Measurements from ENCODE around the gene REEP6.

REEP6 gene

GRCh38 chr19:1456121-1456900, 34.7 kb upstream of the REEP6 start:
- DNase-seq (ENCODE audit: low read depth in 2 of 3, low spot score in 2 of 3): no peak

- DNase-seq (ENCODE audit: low read depth in 2 of 3, low spot score in 2 of 3): no peak
These were observed 33.8 kb upstream of the REEP6 start for GRCh38 chr19:1457031-1457739.

GRCh38 chr19:1457892-1458291, 33.1 kb upstream of the REEP6 start:
- DNase-seq (ENCODE audit: low read depth in 2 of 3, low spot score in 2 of 3): no peak

GRCh38 chr19:1459479-1459878, 31.5 kb upstream of the REEP6 start:
- no peak for DNase-seq (ENCODE audit: low read depth in 2 of 3, low spot score in 2 of 3)

- DNase-seq (ENCODE audit: low read depth in 2 of 3, low spot score in 2 of 3): no peak
These were observed 30.7 kb upstream of the REEP6 start for GRCh38 chr19:1460033-1460995.

- no peak for DNase-seq (ENCODE audit: low read depth in 2 of 3, low spot score in 2 of 3)
These were observed 29.1 kb upstream of the REEP6 start for GRCh38 chr19:1461862-1462261.

- no peak for DNase-seq (ENCODE audit: low read depth in 2 of 3, low spot score in 2 of 3)
These were observed 25.6 kb upstream of the REEP6 start for GRCh38 chr19:1465191-1466016.

GRCh38 chr19:1466018-1466460, 24.9 kb upstream of the REEP6 start:
- no peak for DNase-seq (ENCODE audit: low read depth in 2 of 3, low spot score in 2 of 3)

GRCh38 chr19:1466461-1467214, 24.3 kb upstream of the REEP6 start:
- DNase-seq (ENCODE audit: low read depth in 2 of 3, low spot score in 2 of 3): no peak

- DNase-seq (ENCODE audit: low read depth in 2 of 3, low spot score in 2 of 3): no peak
These were observed 23.8 kb upstream of the REEP6 start for GRCh38 chr19:1467215-1467489.

- DNase-seq (ENCODE audit: low read depth in 2 of 3, low spot score in 2 of 3): no peak
These were observed 23.3 kb upstream of the REEP6 start for GRCh38 chr19:1467490-1468273.

GRCh38 chr19:1468274-1468820, 22.6 kb upstream of the REEP6 start:
- DNase-seq (ENCODE audit: low read depth in 2 of 3, low spot score in 2 of 3): no peak

GRCh38 chr19:1468821-1469254, 22.1 kb upstream of the REEP6 start:
- DNase-seq (ENCODE audit: low read depth in 2 of 3, low spot score in 2 of 3): no peak

GRCh38 chr19:1469255-1470054, 21.5 kb upstream of the REEP6 start:
- DNase-seq (ENCODE audit: low read depth in 2 of 3, low spot score in 2 of 3): no peak

GRCh38 chr19:1470055-1470304, 21.0 kb upstream of the REEP6 start:
- no peak for DNase-seq (ENCODE audit: low read depth in 2 of 3, low spot score in 2 of 3)

GRCh38 chr19:1470305-1471009, 20.5 kb upstream of the REEP6 start:
- peak in 1 of 3 experiments; percentile 37 for DNase-seq (ENCODE audit: low read depth in 2 of 3, low spot score in 2 of 3)

- DNase-seq (ENCODE audit: low read depth in 2 of 3, low spot score in 2 of 3): no peak
These were observed 19.9 kb upstream of the REEP6 start for GRCh38 chr19:1471010-1471514.
